ENCODE measurements around the gene TRRAP. TPM values are rescaled to one million over a fixed set of nuclear protein-coding genes. Genes with fewer than 3 reads are reported as not detected.
A peak's percentile ranks its signal among the peaks of the same experiment; 100 is the strongest.

Gene TRRAP
- total RNA-seq, result 18.2 and 18.3 TPM in 2 replicates

GRCh38 chr7:98878365-98879197 is at the start of gene TRRAP:
TSS of gene TRRAP (plus strand) at chr7:98878532. CDS start at chr7:98881151, 2,619 bp downstream.
- no peak for DNase-seq (ENCODE audit: low read depth)
- TF ChIP-seq CTCF (conservative IDR thresholded peaks at IDR 0.05; ENCODE audit: low read depth, low read length), result peak; percentile 62
- H3K4me3 ChIP-seq (ENCODE audit: low read depth, low read length), result peak within 1 kb of the TSS; percentile 99

GRCh38 chr7:98830972-98831548 is 47.3 kb upstream of the TRRAP start:
- H3K4me3 ChIP-seq (ENCODE audit: low read depth, low read length), result no peak overlapping the region
- TF ChIP-seq CTCF (conservative IDR thresholded peaks at IDR 0.05; ENCODE audit: low read depth, low read length), result no peak
- DNase-seq (ENCODE audit: low read depth), result no peak

GRCh38 chr7:98831641-98832221 is 46.6 kb upstream of the TRRAP start:
- no peak for DNase-seq (ENCODE audit: low read depth)
- TF ChIP-seq CTCF (conservative IDR thresholded peaks at IDR 0.05; ENCODE audit: low read depth, low read length), result peak; percentile 70
- H3K4me3 ChIP-seq (ENCODE audit: low read depth, low read length), result no peak overlapping the region

- H3K4me3 ChIP-seq (ENCODE audit: low read depth, low read length), result no peak overlapping the region
- DNase-seq (ENCODE audit: low read depth), result no peak
- no peak for TF ChIP-seq CTCF (conservative IDR thresholded peaks at IDR 0.05; ENCODE audit: low read depth, low read length)
Measured at GRCh38 chr7:98833022-98833421, 45.3 kb upstream of the TRRAP start.

- no peak for DNase-seq (ENCODE audit: low read depth)
- H3K4me3 ChIP-seq (ENCODE audit: low read depth, low read length), result no peak overlapping the region
- TF ChIP-seq CTCF (conservative IDR thresholded peaks at IDR 0.05; ENCODE audit: low read depth, low read length), result no peak
Measured at GRCh38 chr7:98834949-98835348, 43.4 kb upstream of the TRRAP start.

- peak; percentile 92 for TF ChIP-seq CTCF (conservative IDR thresholded peaks at IDR 0.05; ENCODE audit: low read depth, low read length)
- no peak overlapping the region for H3K4me3 ChIP-seq (ENCODE audit: low read depth, low read length)
- DNase-seq (ENCODE audit: low read depth), result no peak
Measured at GRCh38 chr7:98836811-98837629, 41.3 kb upstream of the TRRAP start.

Data from epithelial cell of proximal tubule (primary cell).